Measurements from ENCODE around the gene NPC1L1.
"Not testable (repeated sequence)": the region's sequence is repeated elsewhere in the genome, so short reads cannot be mapped to it uniquely, and the experiment has no call there.

The NPC1L1 gene

DNA sequence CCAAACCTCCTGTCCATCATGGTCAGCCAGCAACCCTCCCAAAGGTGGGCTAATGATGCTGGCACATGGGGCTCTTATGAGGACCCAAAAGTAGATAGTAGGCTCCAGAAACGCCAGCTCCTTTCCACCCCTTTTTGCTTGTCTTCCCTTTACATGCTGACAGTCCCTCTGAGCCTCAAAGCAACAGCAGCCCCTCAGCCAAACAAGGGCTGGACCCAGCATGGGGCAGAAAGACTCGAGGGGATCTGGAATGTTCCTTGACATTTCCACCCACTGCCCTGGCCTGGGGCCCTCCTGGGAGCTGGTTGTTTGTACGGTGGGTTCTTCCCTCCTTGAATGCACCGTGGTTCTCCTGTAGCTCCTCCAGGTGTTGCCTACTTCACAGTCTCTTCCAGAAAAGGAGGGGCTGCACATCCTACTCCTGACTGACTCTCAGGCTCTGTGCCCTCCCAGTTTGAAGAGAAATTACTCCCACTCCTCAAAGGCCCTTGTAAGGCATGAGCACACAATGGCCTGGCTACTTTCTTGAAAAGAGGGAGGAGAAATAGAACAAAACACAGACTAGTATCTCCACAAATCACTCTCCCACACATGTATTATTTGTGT, 29.2 kb downstream of the NPC1L1 start:
- TF ChIP-seq, protein P1, sequence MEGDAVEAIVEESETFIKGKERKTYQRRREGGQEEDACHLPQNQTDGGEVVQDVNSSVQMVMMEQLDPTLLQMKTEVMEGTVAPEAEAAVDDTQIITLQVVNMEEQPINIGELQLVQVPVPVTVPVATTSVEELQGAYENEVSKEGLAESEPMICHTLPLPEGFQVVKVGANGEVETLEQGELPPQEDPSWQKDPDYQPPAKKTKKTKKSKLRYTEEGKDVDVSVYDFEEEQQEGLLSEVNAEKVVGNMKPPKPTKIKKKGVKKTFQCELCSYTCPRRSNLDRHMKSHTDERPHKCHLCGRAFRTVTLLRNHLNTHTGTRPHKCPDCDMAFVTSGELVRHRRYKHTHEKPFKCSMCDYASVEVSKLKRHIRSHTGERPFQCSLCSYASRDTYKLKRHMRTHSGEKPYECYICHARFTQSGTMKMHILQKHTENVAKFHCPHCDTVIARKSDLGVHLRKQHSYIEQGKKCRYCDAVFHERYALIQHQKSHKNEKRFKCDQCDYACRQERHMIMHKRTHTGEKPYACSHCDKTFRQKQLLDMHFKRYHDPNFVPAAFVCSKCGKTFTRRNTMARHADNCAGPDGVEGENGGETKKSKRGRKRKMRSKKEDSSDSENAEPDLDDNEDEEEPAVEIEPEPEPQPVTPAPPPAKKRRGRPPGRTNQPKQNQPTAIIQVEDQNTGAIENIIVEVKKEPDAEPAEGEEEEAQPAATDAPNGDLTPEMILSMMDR (IDR thresholded peaks at IDR 0.05; ENCODE audit: extremely low read depth, missing control alignments), result no peak
- no peak for DNase-seq (ENCODE audit: low spot score)

DNA sequence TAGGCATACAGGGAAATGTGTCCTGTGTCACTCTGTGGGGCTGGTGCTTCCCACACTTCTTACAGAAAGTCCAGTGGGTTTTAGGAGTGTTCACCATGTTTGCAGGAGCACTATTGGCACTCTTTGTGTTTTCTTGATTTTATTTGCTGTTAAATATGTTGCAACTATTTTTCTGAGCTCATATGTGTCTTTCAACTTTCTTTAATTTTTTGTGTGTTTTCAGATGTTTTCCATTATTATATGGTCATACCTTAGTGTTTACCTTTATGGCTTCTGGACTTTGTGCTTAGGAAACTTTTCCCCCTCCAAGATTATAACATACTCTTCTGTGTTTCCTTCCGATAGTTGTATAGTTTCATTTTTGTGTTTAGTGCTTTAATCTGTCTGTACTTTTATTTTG, 29.9 kb downstream of the NPC1L1 start:
- TF ChIP-seq, protein P1 (IDR thresholded peaks at IDR 0.05; ENCODE audit: extremely low read depth, missing control alignments), result no peak
- DNase-seq (ENCODE audit: low spot score), result no peak

DNA sequence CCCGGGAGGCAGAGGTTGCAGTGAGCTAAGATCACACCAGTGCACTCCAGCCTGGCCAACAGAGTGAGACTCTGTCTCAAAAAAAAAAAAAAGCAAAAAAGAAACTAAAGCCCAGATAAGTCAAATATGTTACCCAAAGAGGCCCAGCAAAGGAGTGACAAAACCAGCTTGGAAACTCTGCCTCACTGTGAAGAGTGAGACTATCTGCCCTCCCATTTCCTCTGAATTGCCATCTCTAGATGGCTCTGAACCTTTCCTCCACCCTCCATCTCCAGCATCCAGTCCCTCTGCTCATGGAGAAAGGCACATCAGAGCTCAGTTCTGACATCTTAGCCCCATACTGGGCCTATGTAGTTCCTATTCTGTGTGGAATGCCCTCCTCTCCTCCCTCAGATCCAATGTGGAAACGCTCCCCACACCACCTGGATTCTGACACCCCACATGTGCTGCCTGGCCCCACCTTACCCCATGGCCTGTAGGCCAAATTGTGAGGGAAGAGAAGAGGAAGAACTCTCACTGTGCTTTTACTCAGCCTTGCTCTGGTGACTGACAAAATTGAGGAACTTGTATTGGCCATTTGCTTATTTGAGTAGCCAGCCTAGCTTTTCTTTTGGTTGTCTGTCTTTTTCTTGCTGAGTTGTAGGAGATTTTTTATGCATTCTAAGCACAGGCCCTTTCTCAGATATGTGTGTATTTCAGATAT, 32.7 kb downstream of the NPC1L1 start:
- no peak for DNase-seq (ENCODE audit: low spot score)

DNA sequence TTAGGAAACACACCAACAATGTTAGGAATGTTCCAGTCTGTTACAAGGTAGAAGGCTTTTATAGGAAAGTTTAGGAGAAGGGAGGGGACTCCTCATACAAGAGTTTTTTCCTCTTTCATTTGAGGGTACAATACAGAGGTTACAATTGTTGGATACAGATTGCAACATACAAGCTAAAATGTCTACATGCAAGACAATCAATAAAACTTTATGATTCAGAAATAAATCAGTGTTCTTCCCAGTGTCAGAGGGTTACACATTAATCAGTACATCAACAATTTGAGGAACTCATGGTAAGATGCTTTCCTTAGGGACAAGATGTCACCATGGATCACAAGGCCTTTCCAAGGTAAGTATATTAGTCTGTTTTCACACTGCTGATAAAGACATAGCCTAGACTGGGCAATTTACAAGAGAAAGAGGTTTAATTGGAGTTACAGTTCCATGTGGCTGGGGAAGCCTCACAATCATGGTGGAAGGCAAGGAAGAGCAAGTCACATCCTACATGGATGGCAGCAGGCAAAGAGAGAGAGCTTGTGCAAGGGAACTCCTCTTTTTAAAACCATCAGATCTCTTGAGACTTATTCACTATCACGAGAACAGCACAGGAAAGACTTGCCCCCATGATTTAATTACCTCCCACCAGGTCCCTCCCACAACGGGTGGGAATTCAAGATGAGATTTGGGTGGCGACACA, 34.4 kb downstream of the NPC1L1 start:
- not testable (repeated sequence) for DNase-seq (ENCODE audit: low spot score)

More for the DNA sequence above, 32.7 kb downstream of the NPC1L1 start:
- TF ChIP-seq, protein P1 (IDR thresholded peaks at IDR 0.05; ENCODE audit: extremely low read depth, missing control alignments), result no peak

DNA sequence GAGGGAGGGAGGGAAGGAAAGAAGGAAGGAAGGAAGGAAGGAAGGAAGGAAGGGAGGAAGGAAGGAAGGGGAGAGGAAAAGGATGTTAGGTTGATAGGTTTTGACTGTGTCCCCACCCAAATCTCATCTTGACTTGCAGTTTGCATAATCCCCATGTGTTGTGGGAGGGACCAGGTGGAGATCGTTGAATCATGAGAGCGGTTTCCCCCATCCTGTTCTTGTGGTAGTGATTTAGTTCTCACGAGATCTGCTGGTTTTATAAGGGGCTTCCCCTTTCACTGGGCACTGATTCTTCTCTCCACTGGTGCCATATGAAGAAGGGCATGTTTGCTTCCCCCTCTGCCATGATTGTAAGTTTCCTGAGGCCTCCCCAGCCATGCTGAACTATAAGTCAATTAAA, 35.5 kb downstream of the NPC1L1 start:
- no peak for DNase-seq (ENCODE audit: low spot score)
- TF ChIP-seq, protein P1 (IDR thresholded peaks at IDR 0.05; ENCODE audit: extremely low read depth, missing control alignments), result no peak

DNA sequence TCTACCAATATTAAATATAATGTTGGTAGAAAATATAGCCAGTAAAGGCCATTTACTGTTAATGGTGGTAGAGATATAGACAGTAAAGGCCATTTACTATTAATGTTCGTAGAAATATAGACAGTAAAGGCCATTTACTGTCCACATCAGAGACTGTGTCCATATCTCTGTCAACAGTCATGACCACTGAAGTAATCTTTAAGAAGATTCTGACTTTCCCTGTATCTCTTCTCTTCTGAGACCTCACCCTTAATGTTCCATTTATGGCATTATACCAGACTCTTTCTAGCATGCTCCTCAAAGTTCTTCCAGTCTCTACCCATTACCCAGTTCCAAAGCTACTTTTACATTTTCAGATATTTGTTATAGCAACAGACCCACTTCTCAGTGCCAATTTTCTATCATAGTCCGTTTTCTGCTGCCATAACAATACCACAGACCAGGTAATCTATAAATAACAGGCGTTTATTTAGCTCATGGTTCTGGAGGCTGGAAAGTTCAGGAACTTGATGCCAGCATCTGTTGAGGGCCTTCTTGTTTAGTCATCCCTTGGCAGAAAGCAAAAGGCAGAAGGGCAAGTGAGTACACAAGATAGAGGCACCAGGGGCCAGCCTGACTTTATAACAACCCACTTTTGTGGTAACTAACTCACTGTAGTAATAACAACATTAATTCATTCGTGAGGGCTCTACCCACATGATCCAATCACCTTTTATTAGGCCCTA, 42.7 kb downstream of the NPC1L1 start:
- no peak for DNase-seq (ENCODE audit: low spot score)
- TF ChIP-seq, protein P1 (IDR thresholded peaks at IDR 0.05; ENCODE audit: extremely low read depth, missing control alignments), result no peak

DNA sequence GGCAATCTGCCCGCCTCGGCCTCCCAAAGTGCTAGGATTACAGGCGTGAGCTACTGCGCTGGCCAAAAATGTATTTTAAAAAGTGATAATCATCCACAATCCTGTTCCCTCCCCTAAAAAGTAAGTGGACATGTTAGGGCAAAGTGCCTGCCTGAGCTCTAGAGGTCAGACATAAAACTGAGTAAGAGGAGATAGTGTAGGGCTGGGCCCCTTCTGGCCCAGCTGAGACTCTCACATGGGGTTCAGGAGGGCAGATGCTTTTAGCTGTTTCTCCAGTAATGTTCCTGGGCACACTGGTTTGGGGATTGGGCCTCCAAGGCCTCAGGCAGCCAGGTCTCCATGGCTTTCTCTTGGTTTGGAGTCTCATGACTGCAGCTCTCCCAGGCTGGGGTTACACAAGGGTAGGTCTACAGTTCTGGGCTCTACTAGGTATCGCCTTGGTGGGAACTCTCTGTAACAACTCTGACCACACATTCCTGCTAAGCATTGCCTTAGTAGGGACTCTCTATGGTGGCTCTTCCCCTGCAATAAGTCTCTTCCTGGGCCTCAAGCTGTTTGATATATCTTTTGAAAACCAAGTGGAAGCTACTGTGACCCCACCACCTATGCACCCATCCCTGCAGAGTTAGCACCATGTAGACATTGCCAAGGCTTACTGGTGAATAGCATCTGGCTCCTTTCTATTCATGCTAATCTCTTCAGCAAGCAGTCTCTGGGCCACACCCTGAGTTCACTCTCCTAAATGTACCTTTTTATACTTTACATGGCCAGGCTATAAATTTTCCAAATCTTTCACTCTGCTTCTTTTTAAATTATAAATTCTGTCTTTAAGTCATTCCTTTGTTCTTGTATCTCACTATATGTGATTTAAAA, 43.7 kb downstream of the NPC1L1 start:
- no peak for DNase-seq (ENCODE audit: low spot score)
- TF ChIP-seq, protein P1 (IDR thresholded peaks at IDR 0.05; ENCODE audit: extremely low read depth, missing control alignments), result no peak

All from GM20000 (cell line).